ENCODE data around the gene S100A5.

Gene S100A5

GRCh38 chr1:153546796-153547559, 6.2 kb upstream of the S100A5 start:
- no peak for DNase-seq (ENCODE audit: low spot score)

DNA sequence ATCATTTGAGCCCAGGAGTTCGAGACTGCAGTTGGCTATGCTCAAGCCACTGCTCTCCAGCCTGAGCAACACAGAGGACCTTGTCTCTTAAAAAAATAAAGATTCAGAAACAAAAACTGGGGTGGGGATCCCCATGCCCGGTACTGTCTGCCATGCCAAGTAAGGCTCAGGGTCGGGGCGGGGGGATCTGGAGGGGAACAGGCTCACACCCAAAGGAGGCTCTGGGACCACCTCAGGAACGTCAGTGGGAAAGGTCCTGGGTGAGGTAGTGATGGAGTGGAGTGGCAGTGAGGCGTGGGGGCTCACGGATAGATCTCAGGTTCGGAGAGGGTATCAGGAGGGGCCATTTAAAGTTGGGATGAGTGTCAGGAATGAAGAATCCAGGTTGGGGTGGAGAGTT, 5.6 kb upstream of the S100A5 start:
- DNase-seq (ENCODE audit: low spot score) = no peak

DNA sequence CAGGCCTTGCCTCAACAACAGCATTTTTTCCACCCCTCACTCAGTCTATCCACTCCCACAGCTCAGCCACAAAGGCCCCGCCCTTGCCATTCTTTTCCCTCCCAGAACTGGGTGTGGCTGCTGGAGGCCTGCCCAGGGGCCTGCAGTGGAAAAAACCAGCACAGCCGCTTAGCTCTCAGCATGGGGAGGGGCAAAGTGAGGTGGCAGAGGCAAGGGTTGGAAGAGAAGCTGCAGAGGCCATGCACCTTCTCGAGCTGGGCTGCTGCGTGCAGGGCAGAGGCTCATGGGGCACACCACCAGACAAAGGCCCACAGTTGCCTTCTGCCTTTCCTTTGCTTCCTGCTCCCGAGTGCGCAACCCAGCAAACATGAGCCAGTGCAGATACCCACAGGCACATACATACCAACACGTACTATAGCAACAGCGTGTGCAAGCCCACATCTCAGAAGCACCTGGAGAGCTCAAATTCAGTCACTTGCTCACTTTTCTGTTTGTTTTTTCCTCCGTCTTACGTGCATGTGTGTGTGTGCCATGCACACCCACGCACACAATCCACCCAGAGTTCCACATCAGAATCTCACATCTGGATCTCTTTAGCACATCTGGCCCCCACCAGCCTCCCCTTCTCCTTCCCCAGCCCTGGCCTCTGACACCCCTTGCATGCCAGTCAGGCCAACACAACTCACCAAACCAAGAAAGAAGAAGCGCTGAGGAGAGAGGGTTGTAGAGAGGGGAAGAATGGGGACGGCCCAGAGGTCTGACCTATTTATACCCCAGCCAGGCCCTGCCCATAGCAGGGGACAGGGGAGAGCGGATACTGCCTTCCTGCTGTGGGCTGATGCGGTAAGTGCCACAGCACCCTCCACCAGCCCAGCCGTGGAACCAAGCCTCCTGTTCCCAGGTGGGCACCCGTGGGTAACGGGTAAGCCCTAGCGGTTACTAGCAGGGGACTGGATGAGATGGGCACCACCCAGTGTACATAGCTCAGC, 4.6 kb upstream of the S100A5 start, which contains the start of gene S100A4:
Gene S100A4 (minus strand): TSS at position 740 of the 989 bp plus-strand sequence. CDS start 1,012 bp downstream, outside the sequence.
- no peak for DNase-seq (ENCODE audit: low spot score)

GRCh38 chr1:153544453-153545066, 3.8 kb upstream of the S100A5 start:
- DNase-seq (ENCODE audit: low spot score) = no peak

- no peak for DNase-seq (ENCODE audit: low spot score)
Measured at GRCh38 chr1:153543736-153544135, 3.0 kb upstream of the S100A5 start.

DNA sequence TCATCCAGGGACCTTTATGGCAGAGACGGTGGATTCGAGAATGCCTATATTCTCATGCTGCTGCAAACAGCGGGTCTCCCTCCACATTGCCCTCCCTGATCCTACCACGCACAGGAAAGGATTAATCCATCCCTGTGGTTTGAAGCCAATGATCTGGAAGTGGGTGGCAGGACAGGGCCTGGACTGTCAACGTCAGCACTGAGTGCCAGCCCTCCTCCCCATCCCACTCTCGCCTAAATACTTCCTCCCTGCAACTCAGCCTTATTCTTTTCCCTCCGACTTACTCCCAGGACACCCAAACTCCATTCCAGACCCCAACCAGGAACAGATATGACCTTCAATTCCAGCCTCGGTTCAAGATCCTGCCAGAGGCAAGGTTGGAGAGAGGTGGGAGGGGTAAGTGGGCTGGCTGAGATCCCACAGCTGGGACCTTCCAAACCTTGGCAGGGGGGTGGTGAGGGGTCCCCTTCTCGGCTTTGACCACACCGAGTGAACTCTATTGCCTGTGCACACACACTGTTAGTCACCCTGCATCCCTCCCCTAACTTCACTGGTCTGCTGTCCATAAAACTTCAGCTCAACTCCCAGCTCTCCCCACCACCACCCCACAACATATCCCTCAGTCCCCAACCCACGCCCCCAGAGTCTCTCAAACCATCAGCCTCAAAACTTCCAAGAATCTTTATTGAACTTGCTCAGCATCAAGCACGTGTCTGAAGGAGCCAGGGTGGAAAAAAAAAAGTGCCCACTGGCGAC, 2.4 kb upstream of the S100A5 start:
- DNase-seq (ENCODE audit: low spot score) = no peak

- no peak for DNase-seq (ENCODE audit: low spot score)
Measured at GRCh38 chr1:153541641-153542590, 1.2 kb upstream of the S100A5 start.

DNA sequence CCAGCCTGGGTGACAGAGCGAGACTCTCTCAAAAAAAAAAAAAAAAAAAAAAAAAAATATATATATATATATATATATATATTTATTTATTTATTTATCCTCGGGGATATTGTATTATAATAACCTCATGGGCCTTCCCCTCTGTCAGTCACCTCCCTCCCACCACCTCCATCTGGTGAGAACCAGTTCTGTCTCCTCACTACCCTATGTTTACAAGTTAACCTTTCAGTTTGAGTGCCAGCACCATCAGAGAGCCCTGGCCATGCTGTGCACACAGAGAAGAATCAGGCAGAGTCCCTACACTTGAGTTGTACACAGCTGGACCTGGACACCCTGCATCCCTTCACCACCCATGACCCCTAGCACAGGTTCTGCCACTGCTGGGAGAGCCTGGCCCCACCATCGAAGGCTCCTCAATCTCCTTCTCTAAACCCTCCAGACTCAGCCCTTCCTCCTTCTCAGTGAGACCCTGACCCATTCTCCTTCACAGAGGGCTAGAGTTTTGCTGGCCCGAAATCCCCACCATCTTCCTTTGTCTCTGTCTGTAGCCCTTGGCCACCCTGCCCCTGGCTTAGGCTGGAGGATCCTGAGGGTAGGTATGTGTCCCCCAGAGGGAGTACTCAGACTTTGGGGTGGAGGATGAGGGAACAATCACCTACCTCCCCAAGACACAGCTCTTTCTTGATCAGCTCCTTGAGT, 1.2 kb downstream of the S100A5 start:
- no peak for DNase-seq (ENCODE audit: low spot score)

- no peak for DNase-seq (ENCODE audit: low spot score)
Measured at GRCh38 chr1:153538315-153538821, 2.4 kb downstream of the S100A5 start.

GRCh38 chr1:153537376-153537730, 3.4 kb downstream of the S100A5 start:
- DNase-seq (ENCODE audit: low spot score) = no peak

DNA sequence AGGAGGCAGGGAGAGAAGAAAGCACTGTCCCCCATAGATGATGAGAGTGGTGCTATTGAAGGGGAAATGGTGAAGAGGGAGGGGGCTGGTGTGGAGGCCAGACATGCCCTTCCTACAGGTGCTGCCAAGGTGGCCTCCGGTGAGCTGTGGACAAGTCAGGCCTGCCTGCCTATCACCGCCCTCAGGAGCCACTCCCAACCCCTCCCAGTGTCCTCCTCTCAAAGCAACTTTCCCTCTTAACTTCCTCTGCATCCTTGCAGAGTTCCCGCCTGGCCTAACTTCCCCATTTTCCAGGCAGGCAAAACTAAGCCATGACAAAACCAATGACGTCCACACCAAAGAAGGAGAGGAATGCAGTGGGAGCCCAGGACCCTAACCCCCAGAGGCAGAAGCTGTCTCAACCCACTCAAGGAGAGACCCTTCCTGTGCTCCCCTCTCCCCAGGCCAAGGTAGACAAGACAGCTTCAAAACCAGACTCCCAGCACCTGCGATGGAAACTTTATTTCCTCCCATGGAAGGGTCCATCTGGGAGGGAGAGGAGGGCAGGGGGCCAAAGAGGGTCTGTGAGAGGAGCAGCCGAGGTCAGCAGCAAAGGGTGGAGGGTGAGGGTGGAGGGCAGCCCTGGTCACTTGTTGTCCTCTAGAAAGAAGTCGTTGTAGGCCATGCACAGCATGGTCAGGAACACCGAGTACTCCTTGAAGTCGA, 3.9 kb downstream of the S100A5 start:
- no peak for DNase-seq (ENCODE audit: low spot score)

DNA sequence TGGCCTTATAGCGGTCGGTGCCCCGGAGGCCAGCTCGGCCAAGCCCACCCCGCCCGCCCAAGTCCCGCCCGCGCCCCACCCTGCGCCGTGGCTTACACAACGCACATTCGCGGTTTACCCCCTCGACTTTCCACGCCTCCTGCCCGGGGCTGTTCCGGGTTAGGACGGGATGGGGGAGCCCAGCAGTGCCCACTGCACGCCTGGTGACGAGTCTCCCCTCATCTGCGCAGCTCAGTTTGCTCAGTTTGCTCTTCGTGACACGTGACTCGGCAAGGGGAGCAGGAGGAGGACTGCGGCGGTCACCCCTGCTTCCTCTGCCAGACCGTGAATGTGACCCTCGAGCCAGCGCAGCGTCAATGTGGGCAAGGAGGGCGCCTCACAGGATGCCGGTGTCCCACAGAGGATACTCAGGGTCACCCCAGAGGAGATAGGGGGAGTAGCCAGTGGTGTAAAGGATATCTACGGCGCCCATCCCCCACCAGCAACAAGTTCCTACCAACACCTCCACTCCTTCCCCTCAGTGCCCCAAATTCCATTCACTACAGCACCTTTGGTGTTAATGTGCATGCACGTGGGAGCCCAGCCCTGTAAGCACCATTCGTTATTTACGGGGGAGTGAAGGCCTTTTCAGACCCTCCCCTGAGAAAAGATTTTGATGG, 4.6 kb downstream of the S100A5 start:
- DNase-seq (ENCODE audit: low spot score) = peak; percentile 96

DNA sequence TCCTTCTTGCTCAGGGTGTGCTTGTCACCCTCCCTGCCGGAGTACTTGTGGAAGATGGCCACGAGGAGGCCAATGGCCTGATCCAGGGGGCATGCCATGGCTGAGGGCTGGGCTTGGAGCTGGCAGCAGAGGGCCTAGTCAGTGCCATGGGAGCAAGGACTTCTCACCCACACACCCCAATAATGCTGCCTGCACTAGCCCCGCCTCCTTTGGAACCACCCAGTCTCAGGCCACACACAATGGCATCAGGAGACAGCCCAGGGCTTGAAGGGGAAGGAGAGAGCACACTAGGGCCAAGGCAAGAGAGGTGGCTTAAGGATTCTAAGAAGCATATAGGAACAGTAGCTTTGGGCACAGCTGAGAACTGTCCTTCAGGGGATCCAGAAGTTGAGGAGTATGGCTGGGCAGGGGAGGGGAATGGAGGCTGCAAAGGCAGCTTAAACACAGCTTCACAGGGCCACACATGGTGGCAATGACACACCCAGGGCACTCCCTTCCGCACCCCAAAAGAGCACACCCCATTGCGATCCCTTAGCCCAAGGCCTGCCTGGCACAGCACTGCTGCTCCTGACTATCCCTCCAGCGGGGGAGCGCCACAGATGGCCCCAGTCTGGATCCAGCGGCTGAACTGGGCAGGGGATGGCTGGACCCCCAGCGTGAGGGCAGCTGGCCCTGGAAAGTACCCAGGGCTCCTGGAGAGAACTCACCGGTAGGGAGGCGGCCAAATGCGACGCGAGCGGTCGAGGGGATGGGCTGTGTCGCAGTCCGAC, 5.3 kb downstream of the S100A5 start, which contains the start of gene S100A6:
Gene S100A6 (minus strand): TSS at position 750 of the 770 bp plus-strand sequence. CDS start 652 bp downstream, at position 98.
- DNase-seq (ENCODE audit: low spot score) = peak; percentile 85

- DNase-seq (ENCODE audit: low spot score) = no peak
Measured at GRCh38 chr1:153534925-153535241, 5.9 kb downstream of the S100A5 start.

DNA sequence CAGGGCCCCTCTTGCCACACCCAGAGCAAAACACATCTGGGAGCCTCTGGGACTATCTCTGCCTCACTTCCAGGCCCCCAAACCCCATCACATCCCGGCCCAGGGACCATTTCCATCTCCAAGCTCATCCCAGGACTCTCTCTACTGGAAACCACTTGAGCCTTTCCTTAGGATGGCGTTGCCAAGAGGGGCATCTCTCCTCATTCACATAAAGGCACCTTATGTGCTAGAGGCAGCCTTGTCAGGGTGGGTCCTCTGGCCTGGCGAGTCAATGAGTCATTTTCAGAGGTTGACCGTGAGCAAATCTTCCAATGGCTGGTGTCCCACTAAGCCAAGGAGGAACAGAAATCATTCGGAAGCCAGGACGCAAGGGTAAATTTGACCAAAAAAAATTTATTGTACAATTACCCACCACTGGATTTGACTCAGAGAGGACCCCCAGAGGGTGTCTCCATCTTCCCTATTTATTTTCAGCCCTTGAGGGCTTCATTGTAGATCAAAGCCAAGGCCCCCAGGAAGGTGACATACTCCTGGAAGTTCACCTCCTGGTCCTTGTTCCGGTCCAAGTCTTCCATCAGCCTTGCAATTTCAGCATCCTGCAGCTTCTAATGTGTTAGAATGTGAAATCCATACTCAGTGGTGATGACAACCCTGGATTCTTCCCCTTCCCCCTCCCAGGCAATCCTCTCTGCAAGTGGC, 6.4 kb downstream of the S100A5 start:
- DNase-seq (ENCODE audit: low spot score) = peak; percentile 84

- peak; percentile 98 for DNase-seq (ENCODE audit: low spot score)
Measured at GRCh38 chr1:153533689-153534201, 7.0 kb downstream of the S100A5 start.
